ENCODE data around the gene PPARGC1A.

PPARGC1A gene

GRCh38 chr4:23878246-23878891 is 11.5 kb downstream of the PPARGC1A start:
- no peak for DNase-seq

DNA sequence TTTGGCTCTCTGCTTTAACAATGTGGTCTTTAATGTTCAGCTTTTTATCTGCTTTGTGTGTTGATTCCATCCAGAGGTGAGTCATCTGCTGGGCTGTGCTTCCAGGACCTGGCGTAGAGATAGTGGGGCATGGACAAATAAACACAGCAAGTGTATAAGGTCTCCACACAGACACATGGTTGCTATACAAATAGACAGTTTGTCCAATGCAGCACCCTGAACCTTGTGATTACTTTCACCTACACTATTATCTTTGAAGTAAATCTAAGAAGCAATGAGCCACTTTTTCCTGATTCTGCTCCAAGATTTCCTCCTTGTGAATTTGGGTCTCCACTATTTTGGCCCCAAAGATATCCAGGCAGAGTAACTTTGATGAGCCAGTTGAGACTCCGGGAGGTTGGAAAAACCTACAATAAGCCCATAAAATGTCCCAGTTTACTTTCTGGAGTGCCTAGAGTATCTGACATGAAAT is 12.1 kb downstream of the PPARGC1A start:
- DNase-seq = no peak

DNA sequence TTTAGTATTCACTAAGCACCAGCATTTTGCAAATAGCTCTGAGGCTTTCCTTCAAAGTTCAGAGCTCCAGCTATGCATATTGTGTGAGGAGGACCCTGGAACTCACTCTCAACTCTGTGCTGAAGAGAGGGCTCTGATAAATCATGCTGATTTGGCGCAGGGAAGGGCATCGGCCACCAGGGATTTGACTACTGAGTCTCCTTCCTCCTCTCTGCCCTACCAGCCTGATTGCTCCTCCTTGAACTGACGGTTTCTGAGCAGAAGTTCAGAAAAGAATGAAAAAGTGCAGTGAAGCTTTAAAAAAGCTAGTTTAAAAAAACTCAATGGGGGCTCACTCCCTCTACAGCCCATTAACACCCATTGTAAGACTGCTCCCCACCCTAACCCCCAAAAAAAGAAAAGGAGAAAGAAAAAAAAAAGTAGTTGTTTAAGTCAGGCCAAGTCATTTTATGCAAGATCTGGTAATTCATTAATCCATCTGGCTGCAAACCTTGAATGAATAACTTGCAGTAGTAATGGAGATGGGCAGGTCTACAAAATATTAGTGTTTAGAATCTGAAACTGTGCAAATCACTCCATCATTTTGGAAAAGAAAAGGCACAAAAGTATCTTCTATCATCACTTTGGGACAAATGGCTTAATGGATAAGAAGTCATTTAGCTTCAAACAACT is 13.3 kb downstream of the PPARGC1A start:
- no peak for DNase-seq

DNA sequence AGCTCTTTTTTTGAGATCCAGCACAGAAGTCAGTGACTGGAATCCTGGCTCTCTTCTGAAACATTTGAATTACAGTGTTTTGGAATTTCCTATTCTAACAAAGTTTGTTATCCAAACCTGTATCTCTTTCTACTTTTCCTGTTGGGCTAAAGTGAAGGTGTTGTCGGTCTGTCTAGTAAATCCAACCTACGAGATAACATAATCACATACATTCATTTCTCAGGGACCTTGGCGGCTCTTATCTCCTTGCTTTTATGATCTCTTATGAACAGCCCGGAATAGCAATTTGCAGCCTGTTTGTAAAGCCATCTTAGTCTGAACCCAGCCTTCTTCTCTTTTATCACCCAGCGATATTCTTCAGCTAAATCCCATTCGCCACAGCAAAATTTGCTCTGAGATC is 14.5 kb downstream of the PPARGC1A start:
- DNase-seq = no peak

DNA sequence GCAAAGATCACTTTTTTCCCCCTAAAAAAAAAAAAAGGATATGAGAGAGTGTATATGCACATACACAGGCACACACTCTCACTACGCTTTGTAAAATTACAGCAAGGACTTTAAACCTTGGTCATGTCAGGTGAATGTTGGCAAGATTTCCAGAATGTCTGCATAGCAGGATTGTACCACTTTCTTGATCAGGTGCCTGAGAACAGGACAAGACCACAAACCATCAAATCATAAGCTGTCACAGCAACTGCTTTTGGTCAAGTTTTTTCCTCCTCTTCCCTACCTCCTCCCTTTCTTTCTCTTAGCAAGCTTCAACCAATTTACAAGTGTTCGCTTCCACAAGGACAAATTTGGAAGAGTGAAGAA is 15.3 kb downstream of the PPARGC1A start:
- DNase-seq = no peak

DNA sequence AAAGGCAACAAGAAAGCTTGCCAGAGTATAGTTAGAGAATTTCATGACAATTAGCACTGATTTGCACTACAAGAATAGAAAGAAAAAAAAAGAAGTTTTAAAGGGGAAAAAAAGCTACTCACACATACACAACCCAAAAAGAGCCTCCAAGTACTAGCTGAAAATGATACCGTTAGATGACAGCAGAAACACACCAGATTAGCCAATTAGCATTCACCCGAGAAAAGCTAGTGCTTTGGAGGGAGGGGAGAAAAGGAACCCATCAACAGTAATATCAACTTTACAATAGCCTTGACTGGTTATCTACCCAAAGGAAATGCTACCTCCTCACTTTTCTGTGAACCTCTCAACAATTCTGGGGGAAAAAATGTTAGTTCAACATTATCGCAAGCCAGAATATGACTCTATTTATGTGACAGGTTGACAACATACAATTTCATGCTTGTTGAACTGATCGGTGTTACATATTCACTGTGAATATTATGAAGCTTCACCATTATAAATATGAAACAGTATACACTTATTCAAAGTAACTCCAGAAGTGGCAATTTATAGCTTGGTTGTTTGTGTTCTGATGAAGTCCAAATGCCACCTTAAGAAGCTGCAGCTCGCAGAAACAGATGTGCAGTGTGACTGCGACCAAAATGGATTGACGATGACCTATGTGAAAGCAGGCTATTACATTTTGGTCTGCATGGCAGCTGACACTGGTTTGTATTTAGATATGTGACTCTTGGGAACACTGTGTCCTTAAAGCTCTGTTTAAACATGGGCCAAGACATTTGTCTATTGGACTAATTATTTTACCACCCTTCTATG is 15.9 kb downstream of the PPARGC1A start:
- DNase-seq = no peak

DNA sequence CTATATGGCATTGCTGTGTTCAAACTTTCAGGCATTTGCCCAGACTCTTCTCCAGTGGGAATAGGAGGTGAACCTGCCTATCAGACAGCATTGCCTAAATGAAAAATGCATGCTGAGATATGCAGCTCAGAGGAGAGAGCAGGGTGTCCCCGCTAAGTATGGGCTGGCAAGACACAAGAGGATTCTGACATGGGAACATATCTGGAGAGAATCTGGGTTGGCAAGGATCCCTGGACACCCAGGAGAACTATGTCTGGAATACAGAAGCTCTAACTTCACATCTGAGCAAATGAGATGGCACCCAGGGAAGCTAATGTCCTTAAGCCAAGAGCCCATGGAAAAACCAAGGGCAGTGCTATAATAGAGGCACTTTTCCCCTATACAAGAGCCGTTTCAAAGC is 18.4 kb downstream of the PPARGC1A start:
- no peak for DNase-seq

- no peak for DNase-seq
These were observed 23.3 kb downstream of the PPARGC1A start for GRCh38 chr4:23866450-23867075.

GRCh38 chr4:23861897-23862296 is 27.9 kb downstream of the PPARGC1A start:
- DNase-seq = no peak

- DNase-seq = no peak
These were observed 28.9 kb downstream of the PPARGC1A start for GRCh38 chr4:23860919-23861318.

- no peak for DNase-seq
These were observed 32.4 kb downstream of the PPARGC1A start for GRCh38 chr4:23857367-23857959.

DNA sequence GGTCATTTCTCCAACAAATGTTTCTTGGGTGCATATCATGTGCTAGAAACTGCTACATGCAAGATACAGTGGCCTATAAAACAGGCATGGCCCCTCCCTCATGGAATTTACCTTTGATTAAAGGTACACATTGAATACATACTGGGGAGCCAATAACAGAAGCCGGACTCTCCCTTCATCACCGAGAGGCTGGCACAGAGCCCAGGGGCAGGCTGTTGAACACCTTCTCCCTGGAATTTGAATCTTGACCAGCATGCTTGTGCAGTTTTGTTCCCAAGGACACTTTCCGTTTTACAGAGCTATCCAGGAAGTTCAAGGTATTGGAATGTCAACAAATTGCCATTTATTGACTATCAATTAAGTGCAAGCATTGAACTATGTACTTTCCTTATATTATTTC is 33.2 kb downstream of the PPARGC1A start:
- no peak for DNase-seq

DNA sequence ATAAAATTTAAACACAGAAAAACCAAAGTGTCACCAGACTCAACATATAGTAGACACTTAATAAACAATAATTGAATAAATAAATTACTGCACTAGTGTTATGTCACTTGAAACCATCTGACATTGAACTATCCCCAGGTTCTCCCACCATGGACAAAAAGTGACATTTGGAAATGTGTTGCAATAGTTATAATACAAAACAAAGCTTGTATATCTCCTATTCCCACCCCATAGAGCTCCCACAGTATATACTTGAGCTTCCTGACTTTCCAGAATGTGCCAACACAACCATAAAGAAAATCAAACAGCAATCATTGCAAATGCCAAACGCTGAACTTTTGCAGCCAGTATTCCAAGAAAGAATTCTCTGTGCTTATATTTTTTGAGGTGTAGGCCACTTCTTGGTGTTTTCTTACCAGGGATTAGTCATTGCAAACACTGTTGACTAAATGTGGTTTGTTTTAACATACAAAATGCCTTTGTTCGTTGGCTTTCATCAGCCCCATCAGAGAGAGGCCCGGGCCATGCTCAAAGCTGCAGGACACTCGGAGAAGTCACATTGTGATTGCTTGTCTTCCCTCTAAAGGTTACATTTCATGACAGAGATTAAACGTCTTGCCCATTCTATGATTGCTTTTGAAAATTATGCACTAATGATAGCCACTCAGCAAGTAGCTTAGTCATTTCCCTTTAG is 33.8 kb downstream of the PPARGC1A start:
- no peak for DNase-seq

DNA sequence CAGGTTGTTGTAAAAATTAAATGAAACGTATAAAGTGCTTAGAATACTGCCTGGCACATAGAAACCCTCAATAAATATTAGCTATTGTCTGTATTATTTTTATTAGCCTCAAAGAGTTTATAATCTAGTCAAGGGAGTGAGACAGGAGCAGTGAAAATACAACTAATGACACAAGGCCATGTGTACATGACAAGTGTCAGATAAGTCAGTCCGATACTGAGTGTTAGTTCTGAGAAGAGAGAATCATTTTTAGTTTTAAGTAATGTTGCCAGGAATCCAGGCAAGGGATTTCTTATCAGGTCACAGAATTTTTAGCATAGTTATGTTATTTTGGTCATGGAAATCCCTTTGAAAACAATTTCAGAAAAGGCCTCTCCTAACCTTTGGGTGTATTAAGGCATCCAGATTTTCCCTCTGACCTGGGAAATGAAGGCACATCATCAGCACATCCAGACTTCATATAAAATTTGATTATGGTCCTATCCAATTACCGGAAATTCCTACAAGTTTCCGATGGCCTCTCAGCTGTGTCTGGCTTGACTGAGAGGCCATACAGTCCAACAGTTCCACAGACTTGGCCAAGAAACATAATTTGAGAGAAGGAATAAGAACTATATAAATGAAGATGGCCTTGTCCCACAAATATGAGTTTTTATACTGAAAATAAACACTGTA is 35.7 kb downstream of the PPARGC1A start:
- no peak for DNase-seq

DNA sequence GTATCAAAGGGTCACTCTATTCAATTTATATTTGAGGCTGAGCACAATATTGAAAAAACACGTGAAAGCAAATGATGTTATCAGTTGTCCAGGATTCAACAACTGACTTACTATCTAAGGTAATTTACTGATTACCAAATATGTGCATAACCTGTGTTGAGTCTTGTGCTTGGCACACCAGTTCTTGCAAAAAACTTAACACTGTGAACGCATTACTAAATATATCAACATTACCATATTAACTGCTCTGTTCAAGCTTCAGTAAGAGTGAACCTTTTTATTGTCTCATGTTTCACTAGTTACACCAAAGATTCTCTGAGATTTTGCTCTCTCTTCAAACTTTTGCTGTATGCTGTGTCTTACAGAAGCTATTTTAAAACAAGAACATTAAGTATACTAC is 38.4 kb downstream of the PPARGC1A start:
- no peak for DNase-seq

DNA sequence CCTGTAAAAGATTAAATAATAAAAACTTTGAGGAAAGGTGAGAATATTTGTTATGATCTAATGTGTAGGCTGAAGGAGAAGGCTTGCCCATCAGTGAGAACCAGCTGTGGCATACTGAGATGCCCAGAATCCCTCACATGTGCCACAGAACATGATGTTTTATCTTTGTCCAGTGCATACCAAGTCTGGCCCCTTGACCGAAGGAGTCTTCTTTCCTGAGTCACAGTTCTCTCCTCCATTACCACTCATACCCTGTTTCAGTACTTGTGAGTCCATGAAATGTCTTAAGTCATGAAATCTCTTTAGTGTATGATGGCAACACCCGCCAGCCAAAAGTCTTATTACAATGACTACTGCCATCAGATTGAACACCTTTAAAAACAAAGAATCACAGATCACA is 42.7 kb downstream of the PPARGC1A start:
- no peak for DNase-seq

GRCh38 chr4:23844961-23845360 is 44.9 kb downstream of the PPARGC1A start:
- DNase-seq = no peak

- DNase-seq = no peak
These were observed 50.6 kb downstream of the PPARGC1A start for GRCh38 chr4:23839279-23839678.

GRCh38 chr4:23838607-23839006 is 51.2 kb downstream of the PPARGC1A start:
- DNase-seq = no peak

GRCh38 chr4:23838131-23838530 is 51.7 kb downstream of the PPARGC1A start:
- no peak for DNase-seq

DNA sequence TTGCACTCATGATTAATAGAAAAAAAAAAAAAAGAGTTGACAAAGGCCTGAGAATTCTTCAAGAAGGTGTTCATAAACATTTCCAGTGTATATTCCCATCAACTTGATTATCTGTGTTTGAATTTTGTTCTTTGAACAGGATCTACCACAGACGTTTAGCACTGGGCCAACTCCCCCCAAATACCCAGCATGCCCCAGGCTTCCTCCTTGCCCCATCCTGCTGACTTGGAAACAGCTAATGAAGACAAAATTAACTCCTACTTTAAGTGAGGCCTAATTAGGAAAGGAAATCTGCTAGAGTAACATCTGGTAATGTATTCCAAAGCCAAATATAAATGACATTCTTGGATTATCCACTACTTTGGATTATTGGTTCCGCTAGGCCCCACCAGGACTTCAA is 52.5 kb downstream of the PPARGC1A start:
- DNase-seq = no peak

Measured in hematopoietic multipotent progenitor cell treated with erythropoietin and hydrocortisone succinate and interleukin-3 and kit ligand, for 6 days (in vitro differentiated cells).